GM23338 (cell line): Measurements from ENCODE around the gene WWOX. TPM values are rescaled to one million over a fixed set of nuclear protein-coding genes. Genes with fewer than 3 reads are reported as not detected.

Experiments used
- ATAC-seq: fragments of 200-7000 bp; cut with Tn5 transposase; 3 replicates; pipeline ENCODE4 v1.9.1; 2020
- DNase-seq: peaks from one replicate; pipeline ENCODE4 v3.0.0-alpha.2; 2015; ENCODE audit warnings: low spot score
- H2AFZ ChIP-seq: fragments of 200-600 bp; sonication (generic); 2 replicates; pipeline ENCODE4 v1.8.0; 2016; ENCODE audit warnings: antibody characterized with exemption, mild to moderate bottlenecking, moderate library complexity
- H3F3A ChIP-seq: fragments of 200-600 bp; sonication (generic); replicated peaks from 2 replicates; pipeline ENCODE4 v1.8.0; 2017; ENCODE audit warnings: antibody characterized with exemption, mixed run types, low read depth
- H3K27ac ChIP-seq: fragments of 200-600 bp; sonication (generic); 2 replicates; pipeline ENCODE4 v1.6.1; 2016; ENCODE audit warnings: low read depth
- H3K27me3 ChIP-seq: fragments of 200-600 bp; sonication (generic); 2 replicates; pipeline ENCODE4 v1.8.0; 2016; ENCODE audit warnings: mild to moderate bottlenecking, mixed run types, moderate library complexity; ENCODE audit not compliant: insufficient read depth
- H3K36me3 ChIP-seq: fragments of 200-600 bp; sonication (generic); 2 replicates; pipeline ENCODE4 v1.8.0; 2016; ENCODE audit warnings: mild to moderate bottlenecking; ENCODE audit not compliant: insufficient read depth
- H3K4me1 ChIP-seq: fragments of 200-600 bp; sonication (generic); 2 replicates; pipeline ENCODE4 v1.8.0; 2016; ENCODE audit warnings: mild to moderate bottlenecking, moderate library complexity; ENCODE audit not compliant: insufficient read depth
- H3K4me2 ChIP-seq: fragments of 200-600 bp; sonication (generic); 2 replicates; pipeline ENCODE4 v1.7.1; 2017; ENCODE audit warnings: mixed run types
- H3K4me3 ChIP-seq: fragments of 200-600 bp; sonication (generic); 2 replicates; pipeline ENCODE4 v1.6.1; 2016; ENCODE audit warnings: mixed run types
- H3K79me2 ChIP-seq: fragments of 200-600 bp; sonication (generic); replicated peaks from 2 replicates; pipeline ENCODE4 v1.8.0; 2017; ENCODE audit warnings: mild to moderate bottlenecking; ENCODE audit not compliant: insufficient read depth
- H3K9me2 ChIP-seq: fragments of 200-600 bp; sonication (generic); 2 replicates; pipeline ENCODE4 v1.8.0; 2017; ENCODE audit not compliant: insufficient read depth
- H4K20me1 ChIP-seq: fragments of 200-600 bp; sonication (generic); replicated peaks from 2 replicates; pipeline ENCODE4 v1.8.0; 2017; ENCODE audit warnings: mild to moderate bottlenecking; ENCODE audit not compliant: insufficient read depth
- H3K27ac Mint-ChIP-seq: 2 replicates; pipeline ENCODE4 v1.8.0; 2020; ENCODE audit warnings: inconsistent platforms, mild to moderate bottlenecking, moderate library complexity, mixed read lengths
- H3K27me3 Mint-ChIP-seq: 3 replicates; pipeline ENCODE4 v1.8.0; 2022; ENCODE audit warnings: low read depth, mild to moderate bottlenecking, moderate library complexity, mixed read lengths, inconsistent platforms; ENCODE audit not compliant: insufficient read depth, poor library complexity
- H3K36me3 Mint-ChIP-seq: 3 replicates; pipeline ENCODE4 v1.8.0; 2021; ENCODE audit warnings: low read depth, mild to moderate bottlenecking, inconsistent platforms, moderate library complexity, mixed read lengths
- H3K4me1 Mint-ChIP-seq: 3 replicates; pipeline ENCODE4 v1.8.0; 2020; ENCODE audit warnings: mild to moderate bottlenecking, inconsistent platforms, mixed read lengths
- H3K4me3 Mint-ChIP-seq: 3 replicates; pipeline ENCODE4 v1.8.0; 2021; ENCODE audit warnings: moderate library complexity, mild to moderate bottlenecking, inconsistent platforms, mixed read lengths
- H3K9me3 Mint-ChIP-seq: 3 replicates; pipeline ENCODE4 v1.8.0; 2020; ENCODE audit warnings: moderate library complexity, mild to moderate bottlenecking, inconsistent platforms, mixed read lengths
- CREB1 ChIP-seq: fragments of 250-450 bp; sonication (Bioruptor Pico); IDR thresholded peaks from 2 replicates; pipeline ENCODE4 v1.5.0; 2020; ENCODE audit warnings: low read depth, mild to moderate bottlenecking, moderate library complexity
- CTCF ChIP-seq, 2 experiments: fragments of 200-600 bp in 1 of 2; sonication (generic) in 1 of 2; conservative IDR thresholded peaks; 2 replicates each; pipeline versions ENCODE4 v1.5.1 to v1.6.1; 2016 to 2017; ENCODE audit warnings: antibody characterized with exemption in 2 of 2, low read depth in 2 of 2, mild to moderate bottlenecking in 2 of 2, moderate library complexity in 1 of 2
- ETS1 ChIP-seq: IDR thresholded peaks from 2 replicates; pipeline ENCODE4 v1.6.1; 2016; ENCODE audit warnings: antibody characterized with exemption
- EZH2 ChIP-seq: fragments of 200-600 bp; sonication (generic); IDR thresholded peaks from one replicate; pipeline ENCODE4 v1.8.0; 2017; ENCODE audit warnings: antibody characterized with exemption, mild to moderate bottlenecking, low read depth; ENCODE audit not compliant: unreplicated experiment
- EZH2phosphoT487 ChIP-seq: fragments of 200-600 bp; sonication (generic); IDR thresholded peaks from one replicate; pipeline ENCODE4 v1.8.1; 2018; ENCODE audit warnings: antibody characterized with exemption; ENCODE audit not compliant: unreplicated experiment
- JUNB ChIP-seq: IDR thresholded peaks from one replicate; pipeline ENCODE4 v1.6.1; 2016; ENCODE audit warnings: antibody characterized with exemption; ENCODE audit not compliant: unreplicated experiment
- NANOG ChIP-seq: IDR thresholded peaks from 2 replicates; pipeline ENCODE4 v1.6.1; 2016; ENCODE audit warnings: antibody characterized with exemption, borderline replicate concordance
- REST ChIP-seq: IDR thresholded peaks from one replicate; pipeline ENCODE4 v1.6.1; 2018; ENCODE audit warnings: antibody characterized with exemption; ENCODE audit not compliant: unreplicated experiment
- STAT1 ChIP-seq: IDR thresholded peaks from one replicate; pipeline ENCODE4 v1.6.1; 2016; ENCODE audit warnings: antibody characterized with exemption; ENCODE audit not compliant: unreplicated experiment
- ZNF462 ChIP-seq: fragments of 250-450 bp; sonication (Bioruptor Pico); IDR thresholded peaks from 2 replicates; pipeline ENCODE4 v1.5.0; 2020; ENCODE audit warnings: mild to moderate bottlenecking, moderate library complexity
- polyA plus RNA-seq: library from polyadenylated mRNA; unstranded; fragments of >200 nt; fragmentation: Nextera tagmentation; extraction: Ambion mirVana; gene quantifications from 2 replicates; pipeline ENCODE4 v1.2.1, GENCODE V29; 2016
- total RNA-seq: library from RNA; depleted of rRNA; stranded (reverse); fragments of >200 nt; shearing (Covaris generic); gene quantifications from 2 replicates; pipeline ENCODE4 v1.2.3, GENCODE V29; 2014

Gene WWOX
- total and polyA plus RNA-seq, 2 experiments from 2014 or later: 10.0 to 19.3 TPM

GRCh38 chr16:78592111-78592510, 492.7 kb downstream of the WWOX start:
- H3K27ac ChIP-seq: no peak overlapping the region
- H3K4me3 ChIP-seq: no peak overlapping the region
- ATAC-seq (no peak), DNase-seq (no peak)
- H3K27ac Mint-ChIP-seq: no peak overlapping the region
- no peaks in the 10 kb centered on the region for H3F3A ChIP-seq
- H3K36me3 Mint-ChIP-seq: no peaks in the 10 kb centered on the region
- no peak overlapping the region for H3K4me3 Mint-ChIP-seq
- H4K20me1 ChIP-seq: no peaks in the 10 kb centered on the region
- no peak overlapping the region for H3K4me2 ChIP-seq
- no peaks in the 10 kb centered on the region for H3K27me3 ChIP-seq
- H2AFZ ChIP-seq: no peak overlapping the region
- no peaks in the 10 kb centered on the region for H3K79me2 ChIP-seq
- H3K9me3 Mint-ChIP-seq: no peaks in the 10 kb centered on the region
- peaks cover 3% of the 10 kb centered on the region for H3K27me3 Mint-ChIP-seq
- no peaks in the 10 kb centered on the region for H3K36me3 ChIP-seq
- 0 out of 2 replicates have a peak, but pooled peaks cover 7% of the 10 kb centered on the region for H3K9me2 ChIP-seq
- TF ChIP-seq JUNB (no peak), EZH2phosphoT487 (no peak), REST (no peak), STAT1 (no peak), CREB1 (CRISPR knock-in tag) (no peak), ZNF462 (no peak), EZH2 (no peak), NANOG (no peak), CTCF (conservative IDR thresholded peaks at IDR 0.05; ENCODE audit: low read depth in 2 of 2) (no peak), ETS1 (no peak)
- no peaks in the 10 kb centered on the region for H3K4me1 ChIP-seq
- peaks cover 37% of the 10 kb centered on the region for H3K4me1 Mint-ChIP-seq
